ENCODE results near the gene TPSAB1. TPM values are rescaled to one million over a fixed set of nuclear protein-coding genes. Genes with fewer than 3 reads are reported as not detected.

Gene TPSAB1
- total and polyA plus RNA-seq, 10 of the 15 experiments (the other 5 are each of a cell fraction or from before 2014, with no cell fraction given) = 0.06 TPM; not detected in 9

DNA sequence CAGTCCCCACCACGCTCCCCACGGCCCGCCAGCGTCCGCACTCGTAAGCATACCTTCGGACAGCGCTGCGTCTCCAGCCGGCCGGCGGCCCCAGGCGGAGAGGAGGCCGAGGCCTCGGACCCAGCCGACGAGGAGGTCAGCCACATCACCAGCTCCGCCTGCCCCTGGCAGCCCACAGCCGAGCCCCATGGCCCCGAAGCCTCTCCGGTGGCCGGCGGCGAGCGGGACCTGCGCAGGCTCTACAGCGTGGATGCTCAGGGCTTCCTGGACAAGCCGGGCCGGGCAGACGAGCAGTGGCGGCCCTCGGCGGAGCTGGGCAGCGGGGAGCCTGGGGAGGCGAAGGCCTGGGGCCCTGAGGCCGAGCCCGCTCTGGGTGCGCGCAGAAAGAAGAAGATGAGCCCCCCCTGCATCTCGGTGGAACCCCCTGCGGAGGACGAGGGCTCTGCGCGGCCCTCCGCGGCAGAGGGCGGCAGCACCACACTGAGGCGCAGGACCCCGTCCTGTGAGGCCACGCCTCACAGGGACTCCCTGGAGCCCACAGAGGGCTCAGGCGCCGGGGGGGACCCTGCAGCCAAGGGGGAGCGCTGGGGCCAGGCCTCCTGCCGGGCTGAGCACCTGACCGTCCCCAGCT, 20.3 kb upstream of the TPSAB1 start:
- POLR2A ChIA-PET = no interaction called here
- TF ChIP-seq JUND (IDR thresholded peaks at IDR 0.05; ENCODE audit: low read depth, low read length) (no peak), SPI1 (IDR thresholded peaks at IDR 0.05; ENCODE audit: borderline replicate concordance, insufficient read depth, low read depth, low read length) (no peak), CBX3 (IDR thresholded peaks at IDR 0.05; ENCODE audit: borderline replicate concordance, low read depth) (no peak), RUNX3 (IDR thresholded peaks at IDR 0.05; ENCODE audit: low read length) (no peak), NR2F1 (conservative IDR thresholded peaks at IDR 0.05) (no peak), TCF3 (IDR thresholded peaks at IDR 0.05; ENCODE audit: borderline replicate concordance, insufficient read depth, low read depth, low read length) (no peak), RB1 (IDR thresholded peaks at IDR 0.05; ENCODE audit: borderline replicate concordance) (no peak), IKZF2 (IDR thresholded peaks at IDR 0.05) (no peak), E2F4 (IDR thresholded peaks at IDR 0.05; ENCODE audit: low read depth, low read length) (no peak), IRF4 (IDR thresholded peaks at IDR 0.05; ENCODE audit: low read depth, low read length) (no peak), ZNF687 (IDR thresholded peaks at IDR 0.05) (no peak), MAX (IDR thresholded peaks at IDR 0.05; ENCODE audit: low read depth, low read length) (no peak), BHLHE40 (IDR thresholded peaks at IDR 0.05; ENCODE audit: borderline replicate concordance in 1 of 2, low read depth in 2 of 2, low read length in 1 of 2) (no peak), SUZ12 (IDR thresholded peaks at IDR 0.05; ENCODE audit: unreplicated experiment) (no peak), ZNF274 (IDR thresholded peaks at IDR 0.05; ENCODE audit: insufficient read depth, insufficient read length) (no peak)
- Histone ChIP-seq H4K20me1 (ENCODE audit: control insufficient read depth, insufficient read depth) (no peaks in the 10 kb centered on the region), H3K9me3 (replicated peaks; ENCODE audit: control insufficient read depth, insufficient read depth, low read length) (no peaks in the 10 kb centered on the region), H3K4me3 (no peak overlapping the region), H3K4me2 (ENCODE audit: control insufficient read depth, insufficient read depth) (no peak overlapping the region), H3K27ac (ENCODE audit: control insufficient read depth, insufficient read depth) (no peak overlapping the region), H2AFZ (ENCODE audit: control insufficient read depth, low read depth, low read length) (no peak overlapping the region), H3K27me3 (replicated peaks in 1 of 2; ENCODE audit: control insufficient read depth in 2 of 2, insufficient read depth in 2 of 2, low read length in 1 of 2) (no peaks in the 10 kb centered on the region; a peak in 1 of 4 replicates), H3K9ac (ENCODE audit: control insufficient read depth, insufficient read depth, low read length) (no peak overlapping the region), H3K4me1 (ENCODE audit: control insufficient read depth, insufficient read depth, low read length) (no peaks in the 10 kb centered on the region), H3K79me2 (ENCODE audit: control insufficient read depth, insufficient read depth, low read length) (no peaks in the 10 kb centered on the region), H3K36me3 (ENCODE audit: control insufficient read depth in 2 of 2, insufficient read depth in 2 of 2, low read length in 1 of 2) (no peaks in the 10 kb centered on the region)
- in situ Hi-C loops (cut with MboI) = no loop called here
- RAD21 ChIA-PET (ENCODE audit: unreplicated experiment) = no interaction called here
- no TSS peak for BruUV-seq (replicated peaks)
- ATAC-seq = no peak
- no peak for DNase-seq (ENCODE audit: low read depth, low spot score)
- no peak for FAIRE-seq
- CTCF ChIA-PET = no interaction called here
- 59% methylated on average over 54 of the region's 55 CpGs for WGBS (ENCODE audit: insufficient coverage, insufficient replicate concordance, low lambda C conversion rate, missing lambda C conversion rate)
- SMC1A ChIA-PET (ENCODE audit: uncharacterized antibody, unreplicated experiment) = no interaction called here
- intact Hi-C loops (cut with micrococcal nuclease; ENCODE audit: unreplicated experiment) = no loop called here

Measured in GM12878 (cell line).